Activated CD4-positive, alpha-beta T cell treated with anti-CD3 and anti-CD28 coated beads for 36 hours (primary cell): Measurements from ENCODE around the gene OR5K4. TPM values are rescaled to one million over a fixed set of nuclear protein-coding genes. Genes with fewer than 3 reads are reported as not detected.
"Not testable (repeated sequence)": the region's sequence is repeated elsewhere in the genome, so short reads cannot be mapped to it uniquely, and the experiment has no call there.

Experiments
- ATAC-seq: fragments of 200-7000 bp; cut with Tn5 transposase; one replicate; pipeline ENCODE4 v1.10.0; 2021; ENCODE audit warnings: mild to moderate bottlenecking, moderate library complexity
- CTCF ChIA-PET: fragments of 350-600 bp; sonication (Branson Sonifier 250); formaldehyde crosslinking; loops from one replicate; lab custom pipeline; 2021; ENCODE audit warnings: antibody characterized with exemption; lab: Charles Lee
- POLR2A ChIA-PET: fragments of 350-600 bp; sonication (Branson Sonifier 250); formaldehyde crosslinking; loops from one replicate; lab custom pipeline; 2021; ENCODE audit warnings: antibody characterized with exemption, inconsistent platforms; lab: Charles Lee
- DNase-seq: peaks from one replicate; pipeline ENCODE4 v3.0.0-alpha.2; 2020
- H3K27ac Mint-ChIP-seq: one replicate; pipeline ENCODE4 v1.8.0; 2021; ENCODE audit warnings: mixed read lengths
- H3K27me3 Mint-ChIP-seq: one replicate; pipeline ENCODE4 v1.8.0; 2021; ENCODE audit warnings: mixed read lengths
- H3K36me3 Mint-ChIP-seq: one replicate; pipeline ENCODE4 v1.8.0; 2021; ENCODE audit warnings: low read depth, mixed read lengths
- H3K4me1 Mint-ChIP-seq: one replicate; pipeline ENCODE4 v1.8.0; 2021; ENCODE audit warnings: mixed read lengths
- H3K4me3 Mint-ChIP-seq: one replicate; pipeline ENCODE4 v1.8.0; 2021; ENCODE audit warnings: mild to moderate bottlenecking, moderate library complexity, mixed read lengths
- H3K9me3 Mint-ChIP-seq: one replicate; pipeline ENCODE4 v1.8.0; 2021; ENCODE audit warnings: low read depth, mixed read lengths
- intact Hi-C, 2 experiments: fragments of 100-400 bp; cut with DNase I in 1 of 2; cut with micrococcal nuclease in 1 of 2; formaldehyde crosslinking; loops; one replicate each; pipeline versions ENCODE4 v1.14.2 to v1.15.1; 2022 to 2024; cut with DNase I, micrococcal nuclease
- total RNA-seq, 2 experiments: library from RNA; stranded (reverse); gene quantifications; one replicate each; pipeline ENCODE4 v1.2.3, GENCODE V29; 2021

Gene OR5K4
- total RNA-seq, 2 experiments from 2014 or later, result not detected

- ATAC-seq (no peak), DNase-seq (no peak)
- Mint-ChIP-seq H3K4me1 (peaks cover 2% of the 10 kb centered on the region), H3K9me3 (no peaks in the 10 kb centered on the region), H3K4me3 (no peak overlapping the region), H3K36me3 (no peaks in the 10 kb centered on the region), H3K27me3 (peaks cover 1% of the 10 kb centered on the region), H3K27ac (no peak overlapping the region)
- CTCF ChIA-PET, result no interaction called here
- intact Hi-C loops, result no loop called here
- POLR2A ChIA-PET, result no interaction called here
Observed at GRCh38 chr3:98371853-98372252, 18.2 kb downstream of the OR5K4 start.

DNA sequence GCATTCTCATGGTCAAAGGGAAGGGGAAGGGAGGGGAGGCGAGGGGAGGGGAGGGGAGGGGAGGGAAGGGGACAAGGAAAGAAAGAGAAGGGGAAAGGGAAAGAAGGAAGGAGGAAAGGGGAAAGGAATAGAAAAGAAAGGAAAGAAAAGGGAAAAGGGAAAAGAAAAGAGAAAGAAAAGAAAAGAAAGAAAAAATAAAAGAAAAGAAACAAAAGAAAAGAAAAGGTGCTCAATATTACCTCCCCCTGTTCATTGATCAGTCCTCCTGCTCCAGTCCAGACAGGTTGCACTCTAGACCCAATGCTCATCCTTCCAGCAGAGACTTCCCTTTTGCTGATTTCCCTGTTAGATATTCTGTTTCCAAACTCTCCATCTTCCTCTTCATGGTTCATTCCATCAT is 18.8 kb downstream of the OR5K4 start:
- DNase-seq (no peak), ATAC-seq (no peak)
- H3K27ac Mint-ChIP-seq, result no peak overlapping the region
- POLR2A ChIA-PET, result no interaction called here
- no peaks in the 10 kb centered on the region for H3K36me3 Mint-ChIP-seq
- no peaks in the 10 kb centered on the region for H3K9me3 Mint-ChIP-seq
- peaks cover 2% of the 10 kb centered on the region for H3K4me1 Mint-ChIP-seq
- intact Hi-C loops, result no loop called here
- H3K27me3 Mint-ChIP-seq, result peaks cover 1% of the 10 kb centered on the region
- CTCF ChIA-PET, result interaction anchor here (0.7 kb wide), 1 partner anchor 393 kb away, joined by 4 read pairs; no protein-coding TSS in a partner anchor
- no peak overlapping the region for H3K4me3 Mint-ChIP-seq

DNA sequence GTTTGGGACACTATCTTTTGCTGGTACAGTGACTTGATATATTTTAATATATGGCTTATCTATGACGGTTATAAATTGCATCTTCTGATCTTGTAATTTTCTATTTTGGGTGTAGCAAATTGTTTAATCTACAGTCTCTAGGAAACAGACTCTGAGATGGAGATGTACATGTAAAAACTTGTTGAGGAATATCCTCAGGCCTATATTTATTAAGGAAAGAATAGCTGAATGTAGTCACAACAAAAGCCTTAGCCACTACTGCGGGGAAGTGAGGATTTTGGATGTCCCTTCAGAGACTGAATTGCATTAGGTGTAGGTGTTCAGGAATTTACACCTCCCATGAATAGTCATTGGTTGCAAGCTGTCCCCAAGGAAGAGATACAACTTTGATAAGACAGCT is 23.0 kb downstream of the OR5K4 start:
- no peak for ATAC-seq
- Mint-ChIP-seq H3K4me3 (no peak overlapping the region), H3K9me3 (no peaks in the 10 kb centered on the region), H3K27me3 (no peaks in the 10 kb centered on the region), H3K4me1 (peaks cover 2% of the 10 kb centered on the region), H3K36me3 (no peaks in the 10 kb centered on the region), H3K27ac (no peak overlapping the region)
- ChIA-PET POLR2A (no interaction called here), CTCF (interaction anchor here (1.3 kb wide), 2 partner anchors 12 to 226 kb away, joined by 3 to 4 read pairs; no protein-coding TSS in a partner anchor)
- no peak for DNase-seq
- intact Hi-C loops, result no loop called here

DNA sequence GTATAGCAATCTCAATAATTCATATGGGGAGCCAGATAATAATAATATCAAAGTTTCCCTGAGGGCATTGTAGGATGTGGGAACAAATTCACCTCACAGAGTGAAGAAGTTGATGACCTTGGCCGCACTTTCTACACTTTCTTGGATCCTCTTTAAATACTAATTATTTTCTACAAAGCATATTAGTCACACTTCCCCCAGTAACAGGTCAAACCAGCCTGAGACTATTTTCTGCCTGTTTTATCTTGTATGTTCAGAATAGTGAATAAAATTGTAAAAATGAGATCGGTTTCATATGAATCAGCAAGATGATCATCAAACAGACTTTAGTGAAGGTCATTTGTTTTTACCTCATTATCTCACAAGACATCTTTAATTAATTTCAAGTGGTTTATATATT is 34.5 kb downstream of the OR5K4 start:
- no peaks in the 10 kb centered on the region for H3K36me3 Mint-ChIP-seq
- no peak overlapping the region for H3K4me3 Mint-ChIP-seq
- ATAC-seq (no peak), DNase-seq (no peak)
- ChIA-PET CTCF (interaction anchor here (0.6 to 1.1 kb wide), 2 partner anchors 12 to 43 kb away, joined by 3 read pairs; no protein-coding TSS in a partner anchor), POLR2A (no interaction called here)
- H3K9me3 Mint-ChIP-seq, result no peaks in the 10 kb centered on the region
- intact Hi-C loops, result no loop called here
- H3K4me1 Mint-ChIP-seq, result no peaks in the 10 kb centered on the region
- H3K27me3 Mint-ChIP-seq, result peaks cover 25% of the 10 kb centered on the region
- H3K27ac Mint-ChIP-seq, result no peak overlapping the region

DNA sequence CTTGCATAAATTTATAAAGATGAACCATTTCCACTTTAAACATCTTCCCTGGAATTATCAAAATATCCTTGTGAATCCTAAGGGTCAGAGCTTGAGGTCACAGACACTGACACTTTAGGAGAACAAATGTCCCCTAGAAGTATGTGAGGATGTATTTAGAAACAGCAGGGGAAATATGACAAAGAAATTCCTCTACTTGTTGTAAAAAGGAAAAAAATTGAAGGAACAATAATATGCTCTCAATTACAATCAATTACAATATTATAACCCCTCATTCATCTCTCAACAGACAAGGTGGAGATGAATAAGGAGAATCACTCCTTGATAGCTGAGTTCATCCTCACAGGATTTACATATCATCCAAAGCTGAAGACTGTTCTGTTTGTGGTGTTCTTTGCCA is 36.7 kb downstream of the OR5K4 start, which contains the start of gene OR5K3:
OR5K3 (plus strand) TSS at position 301 of the 400 bp plus-strand sequence; CDS start at position 301, 0 bp downstream.
- Mint-ChIP-seq H3K4me3 (no peak within 1 kb of the TSS), H3K9me3 (no peaks in the 10 kb centered on the region), H3K4me1 (no peaks in the 10 kb centered on the region), H3K27ac (no peak within 1 kb of the TSS), H3K27me3 (peaks cover 22% of the 10 kb centered on the region), H3K36me3 (no peaks in the 10 kb centered on the region)
- POLR2A ChIA-PET, result no interaction called here
- intact Hi-C loops, result no loop called here
- ATAC-seq (no peak), DNase-seq (no peak)
- CTCF ChIA-PET, result no interaction called here

- intact Hi-C loops, result no loop called here
- ChIA-PET POLR2A (no interaction called here), CTCF (no interaction called here)
- no peak for DNase-seq
- Mint-ChIP-seq H3K36me3 (no peaks in the 10 kb centered on the region), H3K27me3 (peaks cover 9% of the 10 kb centered on the region), H3K27ac (no peak overlapping the region), H3K4me1 (no peaks in the 10 kb centered on the region), H3K4me3 (no peak overlapping the region), H3K9me3 (peaks cover 12% of the 10 kb centered on the region)
- ATAC-seq, result no peak
Observed at GRCh38 chr3:98395101-98395500, 41.4 kb downstream of the OR5K4 start.

GRCh38 chr3:98396482-98396881 is 42.8 kb downstream of the OR5K4 start:
- H3K4me1 Mint-ChIP-seq, DNase-seq, CTCF ChIA-PET, H3K27me3 Mint-ChIP-seq, POLR2A ChIA-PET, H3K27ac Mint-ChIP-seq, H3K4me3 Mint-ChIP-seq, H3K36me3 Mint-ChIP-seq, ATAC-seq, intact Hi-C loops: not testable (repeated sequence)
- H3K9me3 Mint-ChIP-seq, result peaks cover 12% of the 10 kb centered on the region

DNA sequence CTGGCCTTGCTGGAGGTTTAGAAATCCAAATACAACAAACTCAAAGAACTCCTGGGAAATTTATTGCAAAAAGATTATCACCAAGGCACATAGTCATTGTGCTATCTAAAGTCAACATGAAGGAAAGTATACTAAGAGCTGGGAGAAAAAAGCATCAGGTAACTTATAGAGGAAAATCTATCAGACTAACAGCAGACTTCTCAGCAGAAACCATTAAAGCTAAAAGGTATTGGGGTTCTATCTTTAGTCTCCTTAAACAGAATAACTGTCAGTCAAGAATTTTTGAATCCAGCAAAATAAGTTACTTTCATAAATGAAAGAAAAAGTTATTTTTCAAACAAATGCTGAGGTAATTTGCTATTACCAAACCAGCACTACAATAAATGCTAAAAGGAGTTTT is 44.9 kb downstream of the OR5K4 start:
- no peak for DNase-seq
- Mint-ChIP-seq H3K4me3 (no peak overlapping the region), H3K36me3 (no peaks in the 10 kb centered on the region), H3K27ac (no peak overlapping the region), H3K27me3 (peaks cover 7% of the 10 kb centered on the region), H3K4me1 (no peaks in the 10 kb centered on the region), H3K9me3 (peaks cover 26% of the 10 kb centered on the region)
- no peak for ATAC-seq
- CTCF ChIA-PET, result no interaction called here
- POLR2A ChIA-PET, result no interaction called here
- intact Hi-C loops, result no loop called here

DNA sequence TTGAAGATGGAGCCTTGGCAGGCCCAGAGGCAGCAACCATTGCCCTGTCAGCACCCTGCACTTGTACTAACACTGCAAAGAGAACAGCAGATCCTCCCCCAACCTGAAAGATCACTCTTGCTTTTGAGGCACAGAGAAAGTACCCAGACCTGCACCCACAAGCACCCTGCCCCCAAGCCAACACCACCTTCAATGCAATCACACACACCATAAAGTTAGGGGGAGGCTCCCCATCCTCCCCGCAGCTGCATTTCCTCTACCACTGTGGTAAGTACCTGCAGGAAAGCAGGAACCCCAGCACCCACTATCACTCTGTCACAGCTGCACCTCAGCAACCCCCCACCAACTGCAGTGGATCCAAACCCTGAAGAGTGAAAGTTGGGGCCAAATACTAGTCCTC is 48.9 kb downstream of the OR5K4 start:
- CTCF ChIA-PET, result no interaction called here
- H3K9me3 Mint-ChIP-seq, result peaks cover 41% of the 10 kb centered on the region
- no peaks in the 10 kb centered on the region for H3K4me1 Mint-ChIP-seq
- POLR2A ChIA-PET, result no interaction called here
- DNase-seq (no peak), ATAC-seq (no peak)
- H3K4me3 Mint-ChIP-seq, result no peak overlapping the region
- no peak overlapping the region for H3K27ac Mint-ChIP-seq
- no peaks in the 10 kb centered on the region for H3K36me3 Mint-ChIP-seq
- H3K27me3 Mint-ChIP-seq, result peaks cover 3% of the 10 kb centered on the region
- intact Hi-C loops, result no loop called here

GRCh38 chr3:98404010-98404409 is 50.4 kb downstream of the OR5K4 start:
- no peak for DNase-seq
- Mint-ChIP-seq H3K4me3 (no peak overlapping the region), H3K4me1 (no peaks in the 10 kb centered on the region), H3K9me3 (peaks cover 36% of the 10 kb centered on the region), H3K27me3 (peaks cover 3% of the 10 kb centered on the region), H3K36me3 (no peaks in the 10 kb centered on the region), H3K27ac (no peak overlapping the region)
- CTCF ChIA-PET, result no interaction called here
- intact Hi-C loops, result no loop called here
- no peak for ATAC-seq
- POLR2A ChIA-PET, result no interaction called here

Other genes with a start within 250 kb of the OR5K4 start
- gene OR5H1, start 223.1 kb upstream of the OR5K4 start, total RNA-seq, result not detected
- gene OR5H14, start 206.4 kb upstream of the OR5K4 start, total RNA-seq, result under 1 TPM in 1 of 2 experiments, not detected in 1; 0.02 TPM
- not detected for gene OR5H15, start 187.2 kb upstream of the OR5K4 start, total RNA-seq
- not detected for gene OR5H6, start 89.6 kb upstream of the OR5K4 start, total RNA-seq
- gene OR5H2, start 71.3 kb upstream of the OR5K4 start, total RNA-seq, result not detected
- gene OR5K3, start 36.8 kb downstream of the OR5K4 start, total RNA-seq, result not detected
- gene OR5K1, start 109.3 kb downstream of the OR5K4 start, total RNA-seq, result not detected
- gene OR5K2, start 143.8 kb downstream of the OR5K4 start, total RNA-seq, result not detected
- 100 to 1,000 TPM; 153 to 171 TPM for gene CLDND1, start 169.0 kb downstream of the OR5K4 start, total RNA-seq
- 1 to 10 TPM; 1.1 to 1.3 TPM for gene GPR15, start 178.1 kb downstream of the OR5K4 start, total RNA-seq
- gene CPOX, start 239.8 kb downstream of the OR5K4 start, total RNA-seq, result 10 to 100 TPM; 40.3 to 41.9 TPM